SU-DHL-6 (cell line): ENCODE data around the gene PPP3CA.

ENCODE experiments used
- CTCF ChIP-seq: fragments of 200-600 bp; sonication (generic); IDR thresholded peaks from one replicate; pipeline ENCODE4 v1.5.1; 2017; ENCODE audit warnings: antibody characterized with exemption, mild to moderate bottlenecking, low read length, moderate library complexity; ENCODE audit not compliant: insufficient read depth, poor library complexity, severe bottlenecking
- EZH2phosphoT487 ChIP-seq: fragments of 200-600 bp; sonication (generic), shearing (Covaris generic); conservative IDR thresholded peaks from 2 replicates; pipeline ENCODE4 v1.6.1; 2018; ENCODE audit warnings: mild to moderate bottlenecking, antibody characterized with exemption, low read length, moderate library complexity, mixed read lengths

- TF ChIP-seq CTCF = no peak
- TF ChIP-seq EZH2phosphoT487 = no peak
Observed at GRCh38 chr4:101037938-101038413, 309.4 kb downstream of the PPP3CA start.
